T follicular helper cell (primary cell): ENCODE measurements around the gene GMCL2.

ENCODE experiments used
- DNase-seq: peaks from one replicate; pipeline ENCODE4 v3.0.0-alpha.2; 2020; ENCODE audit warnings: low read depth

The GMCL2 gene

DNA sequence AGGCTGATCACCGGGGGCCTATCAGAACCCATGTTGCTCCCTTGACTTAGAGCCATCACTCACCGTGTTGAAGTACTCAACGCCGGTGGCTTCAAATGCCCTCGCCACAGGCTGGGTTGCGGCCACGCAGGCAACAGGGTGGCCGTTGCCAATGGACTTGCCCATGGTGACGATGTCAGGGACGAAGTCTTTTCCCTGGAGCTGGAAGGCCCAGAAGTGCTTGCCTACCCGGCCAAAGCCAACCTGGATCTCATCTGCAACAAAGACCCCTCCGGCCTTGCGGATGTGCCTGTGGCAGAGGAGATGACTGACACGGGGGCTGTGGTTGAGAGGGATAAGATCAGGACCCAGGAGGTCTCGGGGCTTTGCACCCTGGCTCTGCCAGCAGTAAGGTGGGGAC, 35.1 kb upstream of the GMCL2 start:
- no peak for DNase-seq

- DNase-seq = no peak
Measured at GRCh38 chr5:178221853-178222252, 34.7 kb upstream of the GMCL2 start.

- no peak for DNase-seq
Measured at GRCh38 chr5:178221282-178221681, 34.1 kb upstream of the GMCL2 start.

GRCh38 chr5:178218827-178219226, 31.7 kb upstream of the GMCL2 start:
- no peak for DNase-seq

DNA sequence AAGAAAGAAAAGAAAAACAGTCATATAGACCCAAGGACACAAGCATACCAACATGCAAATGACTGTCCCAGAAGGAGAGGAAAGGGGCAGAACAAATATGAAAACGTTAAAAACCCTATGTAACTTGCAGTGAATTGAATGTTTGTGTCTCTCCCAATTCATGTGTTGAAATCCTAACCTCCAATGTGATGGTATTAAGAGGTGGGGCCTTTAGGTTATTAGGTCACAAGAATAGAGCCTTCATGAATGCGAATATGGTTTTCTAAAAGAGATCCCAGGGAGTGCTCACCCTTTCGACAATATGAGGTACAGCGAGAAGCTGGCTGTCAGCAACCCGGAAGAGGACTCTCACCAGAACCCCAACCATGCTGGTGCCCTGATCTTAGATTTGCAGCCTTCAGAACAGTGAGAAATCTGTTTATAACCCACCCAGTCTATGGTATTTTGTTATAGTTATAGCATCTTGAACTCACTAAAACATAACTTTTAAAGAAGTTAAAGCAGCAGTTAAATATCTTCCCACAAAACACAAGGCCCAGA, 31.1 kb upstream of the GMCL2 start:
- no peak for DNase-seq

- DNase-seq = no peak
Measured at GRCh38 chr5:178216779-178217178, 29.6 kb upstream of the GMCL2 start.

DNA sequence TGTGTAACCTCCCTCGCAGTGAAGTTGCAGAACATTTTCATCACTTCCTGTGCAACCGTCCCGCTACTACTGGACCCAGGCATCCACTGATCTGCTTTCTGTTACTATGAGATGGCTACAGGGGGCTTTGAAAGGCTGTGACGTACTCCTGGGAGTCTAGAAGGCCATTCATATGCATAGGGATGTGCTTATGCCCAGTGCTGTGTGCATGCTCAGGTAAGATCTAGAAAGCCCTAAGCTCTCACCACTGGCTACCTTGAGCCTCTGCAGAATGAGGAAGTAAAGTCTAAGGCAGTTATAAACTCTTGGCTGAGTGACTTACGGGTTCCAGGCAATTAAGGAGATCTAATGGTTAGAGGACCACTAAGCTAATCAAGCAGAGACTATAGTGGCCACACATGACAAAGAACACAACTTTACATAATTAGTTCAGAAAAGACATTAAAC, 28.9 kb upstream of the GMCL2 start:
- DNase-seq = no peak

- no peak for DNase-seq
Measured at GRCh38 chr5:178215280-178216002, 28.3 kb upstream of the GMCL2 start.

DNA sequence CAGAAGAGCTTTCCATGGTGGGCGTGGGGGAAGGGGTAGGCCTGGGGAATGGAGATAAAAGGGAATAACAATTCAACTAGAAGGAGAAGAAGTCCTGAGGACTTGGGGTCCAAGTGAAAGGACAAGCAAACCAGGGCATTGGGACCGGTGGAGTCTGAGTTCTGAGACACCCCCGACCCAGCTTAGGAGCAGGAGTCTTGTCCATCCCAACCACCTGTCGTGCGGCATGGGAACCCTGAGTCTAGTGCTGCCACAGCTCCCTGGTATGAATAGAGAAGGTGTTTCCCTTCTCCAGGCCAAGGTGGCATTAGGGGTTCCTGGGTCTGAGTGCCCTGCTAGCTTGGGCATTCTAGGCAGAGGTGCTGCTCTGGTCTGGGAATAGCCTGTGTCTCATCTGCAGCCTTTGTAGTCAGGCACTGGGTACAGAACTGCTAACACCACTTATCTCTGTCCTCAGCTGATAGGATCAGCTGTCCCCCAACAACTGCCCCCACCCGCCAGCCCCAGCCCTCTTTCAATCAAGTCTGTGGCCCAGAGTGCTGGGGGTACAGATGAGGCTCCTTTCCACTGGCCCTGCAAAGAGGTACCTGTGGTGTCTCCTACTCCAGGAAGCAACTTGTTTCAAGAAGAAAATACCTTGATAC, 27.1 kb upstream of the GMCL2 start:
- DNase-seq = no peak

DNA sequence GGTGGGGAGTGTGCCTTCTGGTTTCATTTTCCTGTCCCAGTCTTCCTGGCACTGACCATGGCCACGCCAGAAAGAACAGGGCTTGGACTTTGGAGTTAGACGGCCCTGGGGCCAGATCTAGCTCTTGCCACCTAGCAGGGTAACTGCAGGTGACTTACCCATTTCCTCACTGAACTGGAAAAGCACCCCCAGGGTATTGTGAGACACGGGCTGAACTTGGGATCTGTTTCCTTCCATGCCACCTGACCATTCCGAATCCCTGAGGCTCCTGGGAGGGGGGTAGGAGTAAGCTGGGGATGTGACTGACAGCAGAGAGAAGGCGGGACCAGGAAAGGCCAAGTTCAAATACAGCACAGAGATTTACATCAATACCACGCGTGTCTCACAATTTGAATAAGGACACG, 26.6 kb upstream of the GMCL2 start:
- DNase-seq = no peak

GRCh38 chr5:178213003-178213461, 25.9 kb upstream of the GMCL2 start:
- DNase-seq = no peak

DNA sequence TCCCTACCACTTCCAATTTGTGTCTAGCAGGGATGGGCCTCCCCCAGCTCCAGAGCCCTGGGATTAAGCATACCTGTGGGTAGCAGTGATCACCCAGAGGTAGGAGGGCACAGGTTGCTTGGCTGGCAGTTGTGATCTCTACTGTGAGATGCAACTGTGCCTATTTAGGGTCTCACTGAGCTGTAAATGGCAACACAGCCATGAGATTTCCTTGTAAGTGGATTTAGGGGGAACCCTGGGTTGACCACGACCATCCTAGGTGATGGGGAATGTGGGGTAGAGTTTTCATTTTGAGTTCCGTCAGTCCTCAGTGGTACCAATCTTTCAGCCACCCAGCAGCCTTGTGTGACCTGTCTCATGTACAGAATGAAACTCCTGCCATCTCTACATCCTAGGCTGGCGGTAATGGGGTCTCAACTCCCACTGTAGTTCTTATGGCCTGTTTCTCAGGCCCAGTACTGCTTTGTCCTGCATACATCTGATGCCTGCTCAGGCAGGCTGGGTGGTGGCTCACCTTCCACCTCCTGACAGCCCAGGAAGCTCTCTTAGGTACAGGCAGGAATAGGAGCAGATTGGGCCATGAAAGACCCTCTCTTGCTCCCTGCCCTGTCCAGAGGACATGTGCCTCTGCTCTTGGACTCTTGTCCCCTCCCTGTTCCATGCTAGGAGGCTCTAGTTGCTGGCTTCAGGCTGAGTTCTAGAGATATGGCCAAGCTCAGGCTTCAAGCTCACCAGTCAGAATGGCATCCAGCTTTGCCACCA, 25.3 kb upstream of the GMCL2 start:
- DNase-seq = no peak

- no peak for DNase-seq
Measured at GRCh38 chr5:178211095-178212048, 24.2 kb upstream of the GMCL2 start.

DNA sequence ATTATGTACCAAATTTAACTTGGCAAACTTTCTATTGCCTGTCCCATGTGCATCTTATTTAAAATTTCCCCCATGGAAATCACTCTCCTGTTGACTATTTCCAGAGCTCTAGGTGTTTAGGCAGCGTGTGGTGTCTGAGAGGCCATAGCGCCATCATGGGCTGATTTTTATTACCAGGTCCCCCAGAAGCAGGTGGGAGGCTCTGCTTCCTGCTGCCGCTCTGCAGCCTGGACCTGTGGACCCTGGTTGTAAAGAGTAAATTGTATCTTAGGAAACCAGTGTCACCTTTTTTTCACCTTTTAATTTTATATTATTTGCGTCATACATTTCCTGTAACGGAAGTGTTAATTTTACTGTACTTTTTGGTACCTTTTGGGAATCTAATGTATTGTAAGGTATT, 23.5 kb upstream of the GMCL2 start:
- no peak for DNase-seq

DNA sequence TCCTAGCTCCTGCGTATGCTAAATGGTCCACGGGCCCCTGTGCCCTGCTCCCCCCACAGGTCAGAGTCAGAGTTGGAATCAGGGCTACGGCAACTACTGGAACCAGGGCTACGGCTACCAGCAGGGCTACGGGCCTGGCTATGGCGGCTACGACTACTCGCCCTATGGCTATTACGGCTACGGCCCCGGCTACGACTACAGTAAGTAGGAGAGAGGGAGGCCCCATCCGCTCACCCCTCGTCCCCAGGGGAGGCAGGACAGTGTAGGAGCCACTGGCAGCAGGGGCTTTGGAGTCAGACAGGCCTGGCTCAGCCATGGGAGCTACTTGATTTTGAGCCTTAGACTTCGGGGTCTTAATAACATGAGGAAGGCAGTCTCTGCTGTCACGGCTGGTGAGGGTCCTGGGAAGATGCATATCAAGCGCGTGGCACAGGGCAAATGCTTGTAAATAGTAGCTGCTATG, 22.9 kb upstream of the GMCL2 start:
- DNase-seq = no peak

DNA sequence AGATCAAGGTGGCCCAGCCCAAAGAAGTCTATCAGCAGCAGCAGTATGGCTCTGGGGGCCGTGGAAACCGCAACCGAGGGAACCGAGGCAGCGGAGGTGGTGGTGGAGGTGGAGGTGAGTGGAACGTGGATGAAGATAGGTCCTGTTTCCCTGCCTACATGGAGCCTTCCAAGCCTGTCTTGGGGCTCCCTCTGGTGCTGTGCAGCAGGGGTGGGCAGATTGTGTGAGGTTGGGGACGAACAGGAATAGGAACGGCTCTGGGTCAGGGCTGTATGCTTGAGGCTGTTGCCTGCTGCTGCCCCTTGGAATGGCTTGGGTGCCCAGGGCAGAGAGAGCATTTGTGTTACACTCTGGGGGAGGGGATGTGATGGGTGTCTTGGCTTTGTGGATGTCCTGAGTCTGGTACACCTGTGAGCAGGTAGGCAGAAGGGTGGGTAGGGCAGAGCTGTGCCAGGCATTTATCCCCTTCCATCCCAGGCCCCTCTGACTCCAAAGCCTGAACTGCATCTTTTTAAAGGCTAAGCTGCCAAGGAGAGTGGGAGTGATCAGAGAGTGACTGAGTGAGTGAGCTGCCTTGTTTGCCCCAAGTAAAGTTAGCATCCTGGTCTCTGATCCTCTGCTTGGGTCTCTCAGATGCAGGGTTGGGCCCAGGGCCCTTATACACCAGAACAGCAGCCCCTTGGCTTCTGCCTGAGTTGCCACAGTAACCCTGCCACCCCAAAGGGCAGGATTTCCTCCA, 22.3 kb upstream of the GMCL2 start:
- DNase-seq = no peak

- no peak for DNase-seq
Measured at GRCh38 chr5:178208540-178209227, 21.5 kb upstream of the GMCL2 start.

- no peak for DNase-seq
Measured at GRCh38 chr5:178207917-178208280, 20.7 kb upstream of the GMCL2 start.

GRCh38 chr5:178207183-178207916, 20.2 kb upstream of the GMCL2 start:
- DNase-seq = no peak
